Measurements from ENCODE around the gene EPN1. TPM values are rescaled to one million over a fixed set of nuclear protein-coding genes. Genes with fewer than 3 reads are reported as not detected.

EPN1 gene
- total and polyA plus RNA-seq, 2 of the 8 experiments (the other 6 are each of a cell fraction or from before 2014, with no cell fraction given) = 49.6 to 200 TPM

- no peak overlapping the region for H2BK5ac ChIP-seq (ENCODE audit: low read depth, low read length)
- POLR2A ChIA-PET (ENCODE audit: partially characterized antibody) = interaction anchor here (0.6 to 9.2 kb wide), 7 partner anchors 8 to 1196 kb away, joined by 3 to 96 read pairs (median 3); partner anchors contain the start of genes LENG8 and ZNF784
- H3K27me3 ChIP-seq (replicated peaks in 1 of 4; ENCODE audit: control insufficient read depth in 3 of 4, extremely low read depth in 1 of 4, insufficient read depth in 3 of 4, low read length in 3 of 4) = no peaks in the 10 kb centered on the region
- peak overlapping the region; percentile 59; the same call in 1 of the 2 replicates for H4K8ac ChIP-seq (ENCODE audit: extremely low read depth, insufficient read depth, low read length)
- no peak overlapping the region for H2BK120ac ChIP-seq (replicated peaks; ENCODE audit: low read depth, low read length)
- H3K27ac ChIP-seq (ENCODE audit: low read depth, low read length) = no peak overlapping the region
- H3K4me2 ChIP-seq (ENCODE audit: insufficient read depth in 1 of 2, low read depth in 2 of 2, low read length in 2 of 2) = peak overlapping the region; percentile 90 to 99
- no peak overlapping the region for H2AK5ac ChIP-seq (ENCODE audit: low read depth, low read length)
- no peak overlapping the region for H2BK20ac ChIP-seq (ENCODE audit: low read length)
- peak overlapping the region in 1 of 4 experiments; percentile 79; a peak in 3 of 7 replicates for H3K9ac ChIP-seq (replicated peaks in 1 of 4; ENCODE audit: extremely low read depth in 1 of 4, low read depth in 3 of 4, low read length in 3 of 4)
- FAIRE-seq (no peak), DNase-seq (ENCODE audit: low read depth in 1 of 2, low spot score in 2 of 2) (no peak)
- no peak overlapping the region for H3K4ac ChIP-seq (replicated peaks; ENCODE audit: insufficient read length, low read depth, low read length)
- H3K56ac ChIP-seq (replicated peaks; ENCODE audit: insufficient read length, low read depth, low read length) = no peak overlapping the region
- H3K4me3 ChIP-seq (ENCODE audit: extremely low read depth in 1 of 4, insufficient read depth in 2 of 4, low read depth in 3 of 4, low read length in 4 of 4) = peak overlapping the region in 3 of 4 experiments; percentile 85 to 98 (median 91); a peak in 4 of 8 replicates
- no peak overlapping the region for H2BK12ac ChIP-seq (ENCODE audit: low read depth, low read length)
- CTCF ChIA-PET (ENCODE audit: partially characterized antibody) = interaction anchor here (4.0 to 6.9 kb wide), 3 partner anchors 8 to 13 kb away, joined by 18 to 56 read pairs (median 30); no protein-coding TSS in a partner anchor
- no peak overlapping the region for H3K23ac ChIP-seq (ENCODE audit: insufficient read length)
- no peaks in the 10 kb centered on the region; a peak in 1 of 4 replicates for H3K9me3 ChIP-seq (ENCODE audit: insufficient read depth in 2 of 2, low read depth in 1 of 2, low read length in 1 of 2)
- peaks cover 11% of the 10 kb centered on the region for H3K79me1 ChIP-seq (ENCODE audit: low read depth, low read length)
- WGBS, 2 experiments (ENCODE audit: extremely low coverage in 1 of 2, insufficient coverage in 1 of 2, insufficient read length in 1 of 2, insufficient replicate concordance in 2 of 2, low coverage in 1 of 2, low lambda C conversion rate in 2 of 2, missing lambda C conversion rate in 1 of 2) = 96% methylated on average over 28 of the region's 28 CpGs; no CpG with 5 or more reads in 1 of the 2 experiments
- H3K36me3 ChIP-seq (ENCODE audit: control insufficient read depth in 2 of 4, insufficient read depth in 4 of 4, low read length in 3 of 4) = peaks cover 7 to 13% (median 10%) of the 10 kb centered on the region in 4 experiments
- no peak overlapping the region for H4K5ac ChIP-seq (ENCODE audit: insufficient read length, low read depth, low read length)
- H4K20me1 ChIP-seq (replicated peaks in 1 of 2; ENCODE audit: control insufficient read depth in 1 of 2, insufficient read depth in 2 of 2, low read length in 2 of 2) = peaks cover 0 to 4% of the 10 kb centered on the region in 2 experiments
- peaks cover 4 to 21% of the 10 kb centered on the region in 2 experiments; a peak in 3 of 4 replicates for H3K79me2 ChIP-seq (ENCODE audit: control insufficient read depth in 1 of 2, insufficient read depth in 2 of 2, low read length in 2 of 2)
- no peak overlapping the region for H2BK15ac ChIP-seq (ENCODE audit: low read length)
- H2AFZ ChIP-seq (ENCODE audit: low read length) = no peak overlapping the region
- no peak overlapping the region for H3K18ac ChIP-seq (ENCODE audit: extremely low read depth, low read length)
- TF ChIP-seq TCF12 (IDR thresholded peaks at IDR 0.05; ENCODE audit: low read depth, low read length) (no peak), SP2 (IDR thresholded peaks at IDR 0.05; ENCODE audit: low read length) (no peak)
- peaks cover 36% of the 10 kb centered on the region for H3K23me2 ChIP-seq (ENCODE audit: low read depth, low read length)
- no peak overlapping the region for H4K91ac ChIP-seq (replicated peaks; ENCODE audit: insufficient read length, low read length)
- peaks cover 0 to 21% (median 12%) of the 10 kb centered on the region in 4 experiments; a peak in 6 of 7 replicates for H3K4me1 ChIP-seq (replicated peaks in 1 of 4; ENCODE audit: control insufficient read depth in 3 of 4, insufficient read depth in 4 of 4, low read length in 3 of 4)
- H3K14ac ChIP-seq (ENCODE audit: insufficient read length) = no peak overlapping the region
These were observed 30.0 kb upstream of the EPN1 start for GRCh38 chr19:55644842-55645511.

Measured in H1 (cell line).